GM21381 (cell line): ENCODE data around the gene AKNA.

ENCODE experiments used
- ATAC-seq: cut with Tn5 transposase; IDR thresholded peaks from one replicate; pipeline ENCODE4 v1.9.1; 2021; ENCODE audit warnings: mild to moderate bottlenecking, moderate library complexity; ENCODE audit not compliant: unreplicated experiment

Gene AKNA

GRCh38 chr9:114387680-114388356 lies at the start of gene AKNA:
TSS of gene AKNA (minus strand) at chr9:114387982. CDS start at chr9:114381333, 6,649 bp downstream.
- peak; percentile 32 for ATAC-seq

GRCh38 chr9:114437401-114437893 lies 49.7 kb upstream of the AKNA start:
- no peak for ATAC-seq

- ATAC-seq: no peak
Measured at GRCh38 chr9:114434878-114435311, 47.1 kb upstream of the AKNA start.

- no peak for ATAC-seq
Measured at GRCh38 chr9:114433720-114434255, 46.0 kb upstream of the AKNA start.

- ATAC-seq: no peak
Measured at GRCh38 chr9:114433086-114433485, 45.3 kb upstream of the AKNA start.

- no peak for ATAC-seq
Measured at GRCh38 chr9:114432323-114433067, 44.7 kb upstream of the AKNA start.

GRCh38 chr9:114431770-114432169 lies 44.0 kb upstream of the AKNA start:
- ATAC-seq: no peak

- no peak for ATAC-seq
Measured at GRCh38 chr9:114431003-114431402, 43.2 kb upstream of the AKNA start.

- ATAC-seq: no peak
Measured at GRCh38 chr9:114430457-114430856, 42.7 kb upstream of the AKNA start.

GRCh38 chr9:114429488-114429887 lies 41.7 kb upstream of the AKNA start:
- ATAC-seq: no peak

GRCh38 chr9:114428466-114428865 lies 40.7 kb upstream of the AKNA start:
- no peak for ATAC-seq

- no peak for ATAC-seq
Measured at GRCh38 chr9:114427644-114428043, 39.9 kb upstream of the AKNA start.

GRCh38 chr9:114426046-114426948 lies 38.5 kb upstream of the AKNA start:
- no peak for ATAC-seq

- no peak for ATAC-seq
Measured at GRCh38 chr9:114425126-114425525, 37.3 kb upstream of the AKNA start.

GRCh38 chr9:114424126-114424525 lies 36.3 kb upstream of the AKNA start:
- no peak for ATAC-seq

GRCh38 chr9:114423181-114423580 lies 35.4 kb upstream of the AKNA start:
- ATAC-seq: no peak

GRCh38 chr9:114421147-114421546 lies 33.4 kb upstream of the AKNA start:
- no peak for ATAC-seq

GRCh38 chr9:114419796-114420195 lies 32.0 kb upstream of the AKNA start:
- ATAC-seq: no peak

GRCh38 chr9:114418053-114418452 lies 30.3 kb upstream of the AKNA start:
- no peak for ATAC-seq

GRCh38 chr9:114417511-114417910 lies 29.7 kb upstream of the AKNA start:
- no peak for ATAC-seq

- no peak for ATAC-seq
Measured at GRCh38 chr9:114416906-114417305, 29.1 kb upstream of the AKNA start.
